Fibroblast of the aortic adventitia (primary cell): ENCODE data around the gene JAKMIP2. TPM values are rescaled to one million over a fixed set of nuclear protein-coding genes. Genes with fewer than 3 reads are reported as not detected.
"Not testable (repeated sequence)": the region's sequence is repeated elsewhere in the genome, so short reads cannot be mapped to it uniquely, and the experiment has no call there.

Source experiments
- DNase-seq: peaks from one replicate; pipeline ENCODE4 v3.0.0-alpha.2; 2010; ENCODE audit warnings: low read depth
- H3K4me3 ChIP-seq: 2 replicates; pipeline ENCODE4 v1.5.1; 2011; ENCODE audit warnings: low read depth, mild to moderate bottlenecking, control low read depth, low read length, moderate library complexity
- CTCF ChIP-seq: IDR thresholded peaks from 2 replicates; pipeline ENCODE4 v1.5.1; 2011; ENCODE audit warnings: mild to moderate bottlenecking, low read length, control low read depth, inconsistent platforms; ENCODE audit not compliant: insufficient read depth
- total RNA-seq: library from RNA; depleted of rRNA; stranded (reverse); fragments of >200 nt; gene quantifications from 2 replicates; pipeline ENCODE4 v1.2.3, GENCODE V29; 2012; ENCODE audit warnings: low replicate concordance

The JAKMIP2 gene
- 1.4 and 2.4 TPM in 2 replicates for total RNA-seq

GRCh38 chr5:147782110-147783028 lies at the start of gene JAKMIP2:
Gene JAKMIP2, minus strand, starts transcription at chr5:147782728. Its CDS starts 110,922 bp downstream, at chr5:147671806.
- peak within 1 kb of the TSS; percentile 46 for H3K4me3 ChIP-seq
- DNase-seq = peak; percentile 55
- TF ChIP-seq CTCF = no peak

- H3K4me3 ChIP-seq = no peak within 1 kb of the TSS
- DNase-seq = no peak
- TF ChIP-seq CTCF = no peak
Observed at GRCh38 chr5:147831465-147831864, 48.9 kb upstream of the JAKMIP2 start, which contains the start of gene SPINK1. Gene SPINK1, minus strand, starts transcription at chr5:147831671. Its CDS starts 94 bp downstream, at chr5:147831577.

- H3K4me3 ChIP-seq = no peak overlapping the region
- TF ChIP-seq CTCF = no peak
- DNase-seq = peak; percentile 48
Observed at GRCh38 chr5:147830035-147830434, 47.5 kb upstream of the JAKMIP2 start.

GRCh38 chr5:147827017-147827416 lies 44.5 kb upstream of the JAKMIP2 start:
- DNase-seq, H3K4me3 ChIP-seq: not testable (repeated sequence)

GRCh38 chr5:147826361-147826760 lies 43.8 kb upstream of the JAKMIP2 start:
- DNase-seq = no peak

GRCh38 chr5:147822686-147823491 lies 40.4 kb upstream of the JAKMIP2 start:
- DNase-seq = peak; percentile 71
- TF ChIP-seq CTCF = peak; percentile 96
- H3K4me3 ChIP-seq = no peak overlapping the region

More at GRCh38 chr5:147826361-147826760, 43.8 kb upstream of the JAKMIP2 start:
- no peak for TF ChIP-seq CTCF
- H3K4me3 ChIP-seq = no peak overlapping the region

GRCh38 chr5:147822222-147822621 lies 39.7 kb upstream of the JAKMIP2 start:
- not testable (repeated sequence) for H3K4me3 ChIP-seq, DNase-seq
